Activated naive CD4-positive, alpha-beta T cell (primary cell): ENCODE measurements around the gene SV2B.
"Not testable (repeated sequence)": the region's sequence is repeated elsewhere in the genome, so short reads cannot be mapped to it uniquely, and the experiment has no call there.

ENCODE experiments used
- DNase-seq, 4 experiments: peaks; one replicate each; lab custom pipeline; 2025; lab: John Stamatoyannopoulos, UW

Gene SV2B

GRCh38 chr15:91316126-91316525 lies 216.1 kb downstream of the SV2B start:
- DNase-seq = no peak

DNA sequence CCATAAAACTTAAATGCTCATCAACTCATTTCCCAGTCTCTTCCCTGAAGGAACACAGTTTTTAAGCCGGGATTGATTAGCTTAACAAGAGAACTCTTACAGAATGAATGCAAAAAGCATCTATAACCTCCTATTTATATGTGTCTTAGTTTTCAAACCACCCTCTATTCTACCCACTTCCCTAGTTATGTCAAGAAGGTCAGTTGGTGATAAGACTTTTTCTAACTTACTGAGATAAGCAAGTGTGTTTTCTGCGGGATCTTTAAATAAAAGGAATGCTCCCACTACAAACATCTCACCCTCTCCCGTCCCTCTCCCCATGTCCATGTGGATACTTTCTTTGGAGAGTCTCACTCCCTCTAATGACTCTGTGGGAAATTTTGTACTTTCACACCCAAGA lies 218.5 kb downstream of the SV2B start:
- DNase-seq = no peak

DNA sequence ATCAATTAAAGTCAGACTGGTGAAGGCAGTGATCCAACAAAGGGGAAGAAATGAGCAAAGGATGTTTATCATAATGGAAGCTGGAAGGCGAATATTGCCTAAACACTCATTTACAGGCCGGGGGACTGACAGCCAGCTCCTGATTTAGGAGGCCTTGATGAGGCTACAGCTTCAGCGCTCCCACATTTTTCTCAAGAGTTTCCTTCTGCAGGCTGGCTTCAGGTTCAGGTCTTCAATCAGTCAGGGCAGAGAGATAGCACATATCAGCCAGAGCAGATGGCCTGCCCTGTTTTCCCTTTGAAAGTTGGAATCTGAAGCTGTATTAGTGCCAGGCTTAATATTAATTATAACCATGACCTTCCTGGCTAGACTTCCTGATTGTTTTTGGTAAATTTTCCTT lies 218.9 kb downstream of the SV2B start:
- no peak for DNase-seq

GRCh38 chr15:91319371-91320059 lies 219.5 kb downstream of the SV2B start:
- DNase-seq = no peak

GRCh38 chr15:91320101-91320500 lies 220.0 kb downstream of the SV2B start:
- no peak for DNase-seq

GRCh38 chr15:91329914-91330313 lies 229.9 kb downstream of the SV2B start:
- DNase-seq = no peak

GRCh38 chr15:91331581-91331980 lies 231.5 kb downstream of the SV2B start:
- DNase-seq = no peak

- no peak for DNase-seq
Observed at GRCh38 chr15:91335702-91336101, 235.6 kb downstream of the SV2B start.

- no peak for DNase-seq
Observed at GRCh38 chr15:91336687-91337086, 236.6 kb downstream of the SV2B start.

- no peak for DNase-seq
Observed at GRCh38 chr15:91338766-91339165, 238.7 kb downstream of the SV2B start.

- no peak for DNase-seq
Observed at GRCh38 chr15:91342097-91342496, 242.0 kb downstream of the SV2B start.

GRCh38 chr15:91344912-91345311 lies 244.9 kb downstream of the SV2B start:
- not testable (repeated sequence) for DNase-seq

- DNase-seq = no peak
Observed at GRCh38 chr15:91345736-91346135, 245.7 kb downstream of the SV2B start.

DNA sequence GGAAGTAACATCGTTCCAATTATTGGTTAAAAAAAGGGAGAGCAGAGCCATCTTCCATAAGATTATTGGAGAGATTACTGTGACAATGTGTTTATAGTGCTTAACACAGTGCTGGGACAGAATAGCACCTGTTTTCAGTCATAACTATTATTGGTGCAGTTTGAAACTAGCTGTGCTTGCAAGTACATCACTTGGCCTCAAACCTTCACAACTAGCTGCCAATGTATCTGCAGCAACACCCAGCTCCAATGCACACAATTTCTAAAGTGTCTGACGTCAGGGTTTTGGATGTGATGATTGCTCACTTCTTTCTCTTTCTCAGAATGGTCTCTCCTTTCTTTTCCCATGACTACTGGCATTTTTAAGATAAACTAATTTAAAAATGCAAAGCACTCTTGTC lies 246.2 kb downstream of the SV2B start:
- no peak for DNase-seq

DNA sequence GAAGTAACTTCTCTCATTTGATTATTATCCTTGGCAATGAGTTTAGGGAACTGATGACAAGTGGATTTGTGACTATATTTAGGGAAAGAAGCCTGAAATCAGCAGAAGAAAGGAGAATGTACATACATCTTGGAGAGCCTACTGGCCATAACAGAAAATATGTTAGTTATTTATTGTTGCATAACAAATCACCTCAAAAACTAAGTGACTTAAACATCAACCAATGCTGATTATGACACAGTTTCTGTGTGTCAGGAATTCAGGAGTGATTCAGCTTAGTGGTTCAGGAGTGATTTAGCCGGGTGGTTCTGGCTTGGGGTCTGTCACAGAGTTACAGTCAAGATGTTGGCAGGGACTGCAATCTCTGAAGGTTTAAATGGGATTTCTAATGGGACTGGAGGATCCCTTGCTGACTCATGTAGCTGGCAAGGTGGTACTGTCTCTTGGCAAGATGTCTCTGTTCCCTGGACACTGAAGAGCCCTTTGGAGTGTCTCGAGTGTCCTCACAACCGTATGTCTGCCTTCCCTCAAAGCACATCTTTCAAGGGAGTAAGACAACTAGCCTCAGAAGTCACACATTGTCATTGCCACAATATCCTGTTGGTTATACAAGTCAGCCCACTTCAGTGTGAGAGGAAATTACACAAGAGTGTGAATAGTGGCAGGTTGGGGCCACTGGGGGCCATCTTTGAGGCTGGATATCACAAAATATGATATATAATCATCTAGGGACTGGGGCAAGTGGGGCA lies 248.9 kb downstream of the SV2B start:
- no peak for DNase-seq
